MM.1S (cell line): ENCODE data around the gene SCARF2.

Experiments
- DNase-seq: peaks from one replicate; pipeline ENCODE4 v3.0.0-alpha.2; 2015
- H2AFZ ChIP-seq: fragments of 300-600 bp; sonication (generic); 2 replicates; pipeline ENCODE4 v1.6.0; 2016; ENCODE audit warnings: antibody characterized with exemption, low read length
- H3F3A ChIP-seq: fragments of 300-600 bp; sonication (generic); 2 replicates; pipeline ENCODE4 v1.6.1; 2016; ENCODE audit warnings: mild to moderate bottlenecking, antibody characterized with exemption, low read length, moderate library complexity, mixed read lengths; ENCODE audit not compliant: insufficient read depth
- H3K27ac ChIP-seq: fragments of 300-600 bp; sonication (generic); 2 replicates; pipeline ENCODE4 v1.5.1; 2016; ENCODE audit warnings: mild to moderate bottlenecking, low read length
- H3K27me3 ChIP-seq: fragments of 300-600 bp; sonication (generic); replicated peaks from 2 replicates; pipeline ENCODE4 v1.6.0; 2016; ENCODE audit warnings: low read length; ENCODE audit not compliant: insufficient read depth
- H3K36me3 ChIP-seq: fragments of 300-600 bp; sonication (generic); replicated peaks from 2 replicates; pipeline ENCODE4 v1.6.1; 2016; ENCODE audit warnings: mild to moderate bottlenecking, low read length, mixed read lengths; ENCODE audit not compliant: insufficient read depth
- H3K4me1 ChIP-seq: fragments of 300-600 bp; sonication (generic); 2 replicates; pipeline ENCODE4 v1.6.1; 2016; ENCODE audit warnings: low read length, mixed read lengths
- H3K4me2 ChIP-seq: fragments of 300-600 bp; sonication (generic); 2 replicates; pipeline ENCODE4 v1.6.0; 2016; ENCODE audit warnings: low read depth, low read length
- H3K4me3 ChIP-seq: fragments of 300-600 bp; sonication (generic); 2 replicates; pipeline ENCODE4 v1.5.1; 2016; ENCODE audit warnings: low read length, mixed read lengths
- H3K79me2 ChIP-seq: fragments of 300-600 bp; sonication (generic); 2 replicates; pipeline ENCODE4 v1.6.1; 2016; ENCODE audit warnings: mixed run types, low read length, mixed read lengths
- H3K9ac ChIP-seq: fragments of 300-600 bp; sonication (generic); 2 replicates; pipeline ENCODE4 v1.6.1; 2016; ENCODE audit warnings: low read length, mixed read lengths
- H3K9me2 ChIP-seq: fragments of 300-600 bp; sonication (generic); replicated peaks from 2 replicates; pipeline ENCODE4 v1.6.1; 2016; ENCODE audit warnings: mild to moderate bottlenecking, low read length, mixed read lengths; ENCODE audit not compliant: insufficient read depth
- H3K9me3 ChIP-seq: fragments of 300-600 bp; sonication (generic); replicated peaks from 2 replicates; pipeline ENCODE4 v1.6.1; 2016; ENCODE audit warnings: mild to moderate bottlenecking, low read length, mixed read lengths; ENCODE audit not compliant: insufficient read depth
- H4K20me1 ChIP-seq: fragments of 300-600 bp; sonication (generic); 2 replicates; pipeline ENCODE4 v1.6.1; 2016; ENCODE audit warnings: mild to moderate bottlenecking, low read length, moderate library complexity, mixed read lengths; ENCODE audit not compliant: insufficient read depth
- EZH2 ChIP-seq: fragments of 300-600 bp; sonication (generic); optimal IDR thresholded peaks from 2 replicates; pipeline ENCODE3; 2017; ENCODE audit warnings: low read depth, mild to moderate bottlenecking, antibody characterized with exemption, low read length, mixed read lengths
- EZH2phosphoT487 ChIP-seq: fragments of 300-600 bp; sonication (generic); IDR thresholded peaks from 2 replicates; pipeline ENCODE4 v1.6.1; 2018; ENCODE audit warnings: antibody characterized with exemption, low read length
- TF ChIP-seq, protein P1 (sequence below): fragments of 300-600 bp; sonication (generic); IDR thresholded peaks from 2 replicates; pipeline ENCODE4 v1.5.1; 2016; ENCODE audit warnings: antibody characterized with exemption, low read length, mixed read lengths

The SCARF2 gene

DNA sequence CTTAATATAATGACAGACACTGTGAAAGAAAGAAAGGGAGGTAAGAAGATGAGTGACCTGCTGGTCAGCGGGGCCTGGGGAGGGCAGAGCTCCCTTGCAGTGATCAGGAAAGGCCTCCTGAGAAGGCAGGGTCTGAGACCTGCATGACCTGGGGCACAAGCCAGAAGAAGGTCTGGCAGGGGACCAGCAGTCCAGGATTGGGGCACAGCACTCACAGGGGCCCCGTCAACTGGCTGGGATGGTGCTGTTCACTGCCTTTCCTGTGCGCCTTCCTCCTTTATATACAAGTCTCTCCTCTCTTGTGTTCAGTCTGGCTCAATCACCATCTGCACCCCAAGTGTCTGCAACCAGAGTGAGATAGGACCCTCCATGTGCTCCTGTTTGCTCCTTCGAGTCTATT lies 22.2 kb upstream of the SCARF2 start:
- no peak overlapping the region for H3K4me2 ChIP-seq
- no peaks in the 10 kb centered on the region for H3K79me2 ChIP-seq
- H4K20me1 ChIP-seq = no peaks in the 10 kb centered on the region
- H2AFZ ChIP-seq = no peak overlapping the region
- peaks cover 9% of the 10 kb centered on the region for H3F3A ChIP-seq
- H3K4me3 ChIP-seq = no peak overlapping the region
- H3K4me1 ChIP-seq = peaks cover 20% of the 10 kb centered on the region
- H3K9me2 ChIP-seq = no peaks in the 10 kb centered on the region
- no peaks in the 10 kb centered on the region for H3K9me3 ChIP-seq
- H3K9ac ChIP-seq = no peak overlapping the region
- no peak overlapping the region for H3K27ac ChIP-seq
- no peaks in the 10 kb centered on the region for H3K36me3 ChIP-seq
- no peaks in the 10 kb centered on the region for H3K27me3 ChIP-seq
- DNase-seq = no peak
- TF ChIP-seq EZH2 = no peak
- TF ChIP-seq, protein P1, sequence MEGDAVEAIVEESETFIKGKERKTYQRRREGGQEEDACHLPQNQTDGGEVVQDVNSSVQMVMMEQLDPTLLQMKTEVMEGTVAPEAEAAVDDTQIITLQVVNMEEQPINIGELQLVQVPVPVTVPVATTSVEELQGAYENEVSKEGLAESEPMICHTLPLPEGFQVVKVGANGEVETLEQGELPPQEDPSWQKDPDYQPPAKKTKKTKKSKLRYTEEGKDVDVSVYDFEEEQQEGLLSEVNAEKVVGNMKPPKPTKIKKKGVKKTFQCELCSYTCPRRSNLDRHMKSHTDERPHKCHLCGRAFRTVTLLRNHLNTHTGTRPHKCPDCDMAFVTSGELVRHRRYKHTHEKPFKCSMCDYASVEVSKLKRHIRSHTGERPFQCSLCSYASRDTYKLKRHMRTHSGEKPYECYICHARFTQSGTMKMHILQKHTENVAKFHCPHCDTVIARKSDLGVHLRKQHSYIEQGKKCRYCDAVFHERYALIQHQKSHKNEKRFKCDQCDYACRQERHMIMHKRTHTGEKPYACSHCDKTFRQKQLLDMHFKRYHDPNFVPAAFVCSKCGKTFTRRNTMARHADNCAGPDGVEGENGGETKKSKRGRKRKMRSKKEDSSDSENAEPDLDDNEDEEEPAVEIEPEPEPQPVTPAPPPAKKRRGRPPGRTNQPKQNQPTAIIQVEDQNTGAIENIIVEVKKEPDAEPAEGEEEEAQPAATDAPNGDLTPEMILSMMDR = no peak
- TF ChIP-seq EZH2phosphoT487 = no peak

DNA sequence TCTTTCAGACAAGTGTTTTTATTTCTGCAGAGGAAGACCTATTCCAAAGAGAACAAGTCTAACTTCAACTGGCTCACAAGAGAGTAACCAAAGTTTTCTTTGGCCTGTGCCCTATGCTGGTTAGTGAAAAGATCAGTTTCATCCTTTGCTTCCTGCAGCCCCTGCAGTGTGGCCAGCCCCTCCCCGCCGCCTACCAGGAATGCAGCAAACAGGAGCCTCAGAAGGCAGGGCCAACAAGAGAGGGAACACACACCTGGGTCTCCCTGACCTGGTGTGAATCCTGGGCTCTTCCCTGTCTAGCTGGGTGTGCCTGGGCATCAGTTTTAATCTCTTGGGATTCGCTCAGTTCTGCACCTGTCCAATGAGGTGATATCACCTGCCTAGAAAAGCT lies 21.5 kb upstream of the SCARF2 start:
- Histone ChIP-seq H2AFZ (no peak overlapping the region), H3K4me2 (no peak overlapping the region), H3K36me3 (no peaks in the 10 kb centered on the region), H3K27ac (no peak overlapping the region), H3K9me3 (no peaks in the 10 kb centered on the region), H3K4me1 (peaks cover 14% of the 10 kb centered on the region), H3K4me3 (no peak overlapping the region), H3K9me2 (no peaks in the 10 kb centered on the region), H3K79me2 (no peaks in the 10 kb centered on the region), H3F3A (peaks cover 8% of the 10 kb centered on the region), H4K20me1 (no peaks in the 10 kb centered on the region), H3K9ac (no peak overlapping the region), H3K27me3 (no peaks in the 10 kb centered on the region)
- TF ChIP-seq, protein P1 = no peak
- TF ChIP-seq EZH2 (no peak), EZH2phosphoT487 (no peak)
- no peak for DNase-seq

DNA sequence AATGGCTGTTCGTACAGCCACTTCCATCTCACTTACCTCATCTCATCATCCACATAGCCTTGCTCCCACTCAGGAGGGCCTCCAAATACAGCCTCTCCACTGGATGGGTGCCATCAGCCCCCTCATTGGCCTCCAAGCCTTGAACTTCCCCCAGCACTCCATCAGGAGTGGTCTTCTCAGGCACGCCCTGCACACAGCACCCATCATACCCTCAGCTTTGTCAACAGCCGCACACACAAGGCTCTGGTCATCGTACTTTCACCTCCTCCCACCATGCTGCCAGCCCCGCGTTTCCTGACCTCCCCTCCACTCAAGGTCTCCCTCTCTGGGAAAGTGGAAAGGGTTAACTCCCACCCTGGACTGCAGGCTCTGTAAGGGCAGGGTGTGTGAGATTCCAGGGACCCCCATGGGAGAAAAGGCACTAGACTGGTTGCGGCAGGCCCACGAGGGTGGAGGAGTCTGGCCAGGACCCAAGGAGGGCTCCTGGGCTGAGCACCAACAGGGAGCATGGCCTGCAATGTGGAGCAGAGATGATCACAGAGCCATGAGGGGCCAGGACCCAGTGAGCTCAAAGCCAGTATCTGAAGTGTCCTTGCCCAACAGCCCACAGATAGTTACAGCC lies 21.0 kb upstream of the SCARF2 start:
- no peak overlapping the region for H3K27ac ChIP-seq
- no peak overlapping the region for H2AFZ ChIP-seq
- no peaks in the 10 kb centered on the region for H3K27me3 ChIP-seq
- H3K9me3 ChIP-seq = no peaks in the 10 kb centered on the region
- H3K9ac ChIP-seq = no peak overlapping the region
- no peaks in the 10 kb centered on the region for H3K36me3 ChIP-seq
- H4K20me1 ChIP-seq = no peaks in the 10 kb centered on the region
- TF ChIP-seq, protein P1 = no peak
- TF ChIP-seq EZH2 (no peak), EZH2phosphoT487 (no peak)
- no peak for DNase-seq
- no peak overlapping the region for H3K4me2 ChIP-seq
- H3K9me2 ChIP-seq = no peaks in the 10 kb centered on the region
- H3K4me3 ChIP-seq = no peak overlapping the region
- peaks cover 5% of the 10 kb centered on the region for H3F3A ChIP-seq
- peaks cover 9% of the 10 kb centered on the region for H3K4me1 ChIP-seq
- H3K79me2 ChIP-seq = no peaks in the 10 kb centered on the region
